Measurements from ENCODE around the gene KRT14.
"Not testable (repeated sequence)": the region's sequence is repeated elsewhere in the genome, so short reads cannot be mapped to it uniquely, and the experiment has no call there.

Gene KRT14

DNA sequence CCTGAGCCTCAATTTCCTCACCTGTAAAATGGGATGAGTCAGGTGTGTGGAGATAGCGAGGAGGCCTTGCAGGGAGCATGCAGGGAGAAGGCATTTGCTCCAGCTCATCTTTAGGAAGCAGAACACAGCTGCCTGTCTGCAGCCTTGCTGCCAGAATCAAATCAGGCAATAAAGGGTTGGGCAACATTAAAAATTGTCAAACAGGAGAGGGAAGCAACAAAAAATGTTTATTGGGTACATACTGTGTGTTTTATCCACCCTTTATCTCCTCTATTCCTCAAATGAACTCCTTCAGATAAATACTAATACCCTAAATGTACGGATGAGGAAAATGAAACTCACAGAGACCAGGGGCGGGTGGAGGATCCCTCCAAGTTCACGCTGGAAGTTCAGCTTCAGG, 13.6 kb upstream of the KRT14 start:
- DNase-seq: no peak

DNA sequence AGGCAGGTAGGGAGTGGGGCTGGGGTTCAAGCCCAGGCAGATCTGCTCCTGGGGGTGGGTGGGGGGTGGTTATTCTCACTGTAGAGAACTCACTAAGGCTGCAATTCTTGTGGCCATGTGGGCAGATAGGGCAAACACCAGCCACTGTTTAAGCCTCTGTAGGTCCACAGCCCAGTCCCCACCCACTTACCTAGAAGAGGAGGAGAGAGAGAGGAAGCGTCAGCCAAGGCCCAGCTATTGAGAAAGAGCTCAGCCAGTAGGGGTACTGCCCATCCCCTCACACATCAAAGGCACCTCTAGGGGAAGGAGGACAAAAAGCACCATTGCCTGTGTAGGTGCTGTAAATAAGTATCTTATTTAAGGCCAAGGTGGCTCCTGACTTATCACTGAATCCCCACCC, 13.0 kb upstream of the KRT14 start:
- DNase-seq: no peak

DNA sequence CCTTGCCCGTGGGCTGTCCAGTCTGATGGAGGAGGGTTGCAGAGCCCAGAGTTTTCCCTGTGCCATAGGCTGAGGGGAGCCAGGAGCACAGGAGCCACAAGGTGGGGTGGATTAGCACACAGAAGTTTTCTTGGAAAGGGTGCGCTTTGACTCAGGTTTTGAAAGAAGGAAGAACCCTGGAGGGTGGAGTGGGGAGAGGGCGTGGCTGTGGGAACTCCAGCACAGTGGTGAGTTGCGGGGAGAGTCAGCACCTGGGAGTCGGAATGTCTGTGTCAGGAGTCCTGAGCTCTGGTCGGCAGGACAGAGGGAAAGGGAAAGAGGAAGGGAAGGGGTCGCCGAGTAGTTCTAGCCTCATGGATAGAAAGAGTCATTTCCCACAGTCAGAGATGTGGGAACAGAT, 8.9 kb upstream of the KRT14 start:
- no peak for DNase-seq

DNA sequence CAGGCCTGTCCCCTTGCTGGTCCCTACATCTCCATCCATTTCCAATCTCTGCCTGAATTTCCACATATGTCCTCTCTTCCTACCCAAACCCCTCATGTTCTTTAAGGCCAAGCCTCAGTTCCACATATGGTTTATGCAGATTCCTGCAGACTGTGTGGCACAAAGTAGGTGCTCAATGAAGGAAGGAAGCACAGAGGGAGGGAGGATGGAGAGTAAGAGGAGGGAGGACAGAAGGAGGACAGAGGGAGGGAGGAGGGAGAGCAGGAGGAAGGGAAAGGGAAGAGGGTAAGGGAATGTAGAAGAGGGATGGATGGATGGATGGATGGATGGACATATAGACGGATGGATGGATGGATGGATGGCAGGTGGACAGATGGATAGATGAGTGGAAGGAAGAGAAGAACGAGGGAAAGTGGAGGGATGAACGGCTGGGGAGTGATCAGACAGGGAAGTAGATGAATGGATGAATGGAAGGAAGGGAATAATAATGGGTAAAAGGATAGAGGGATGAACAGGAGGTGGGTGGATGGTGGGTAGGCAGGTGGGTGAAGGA, 7.7 kb upstream of the KRT14 start:
- DNase-seq: no peak

DNA sequence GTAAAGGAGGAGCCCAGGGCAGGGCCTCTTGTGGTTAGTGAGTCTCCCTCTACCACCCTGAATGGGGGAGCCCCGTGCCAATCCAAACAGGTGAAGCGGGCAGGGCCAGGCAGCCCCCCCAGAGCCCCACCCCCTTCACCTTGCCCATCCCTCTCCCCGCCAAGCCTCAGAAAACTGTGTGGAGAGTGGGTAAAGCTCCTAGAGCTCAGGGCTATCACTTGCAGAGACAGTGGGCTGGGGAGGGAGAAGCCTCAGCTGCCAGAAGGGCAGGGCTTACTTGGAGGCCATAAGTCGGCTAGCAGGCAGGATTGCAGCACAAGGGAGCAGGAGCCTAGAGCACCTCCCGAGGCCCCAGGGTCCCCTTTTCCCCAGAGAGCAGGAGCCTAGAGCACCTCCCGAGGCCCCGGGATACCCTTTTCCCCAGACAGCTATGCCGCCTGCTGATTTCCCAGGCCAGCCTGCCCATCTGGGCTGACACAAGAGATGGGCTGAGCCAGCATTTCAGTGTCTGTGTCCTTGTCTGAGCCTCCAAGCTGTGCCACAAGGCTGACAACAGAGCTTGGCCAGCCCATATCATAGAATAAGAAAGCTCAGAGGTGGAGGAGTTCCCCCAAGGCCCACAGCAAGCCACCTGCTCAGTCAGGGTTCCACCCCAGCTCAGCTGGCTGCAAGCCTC, 6.7 kb upstream of the KRT14 start:
- DNase-seq: no peak

DNA sequence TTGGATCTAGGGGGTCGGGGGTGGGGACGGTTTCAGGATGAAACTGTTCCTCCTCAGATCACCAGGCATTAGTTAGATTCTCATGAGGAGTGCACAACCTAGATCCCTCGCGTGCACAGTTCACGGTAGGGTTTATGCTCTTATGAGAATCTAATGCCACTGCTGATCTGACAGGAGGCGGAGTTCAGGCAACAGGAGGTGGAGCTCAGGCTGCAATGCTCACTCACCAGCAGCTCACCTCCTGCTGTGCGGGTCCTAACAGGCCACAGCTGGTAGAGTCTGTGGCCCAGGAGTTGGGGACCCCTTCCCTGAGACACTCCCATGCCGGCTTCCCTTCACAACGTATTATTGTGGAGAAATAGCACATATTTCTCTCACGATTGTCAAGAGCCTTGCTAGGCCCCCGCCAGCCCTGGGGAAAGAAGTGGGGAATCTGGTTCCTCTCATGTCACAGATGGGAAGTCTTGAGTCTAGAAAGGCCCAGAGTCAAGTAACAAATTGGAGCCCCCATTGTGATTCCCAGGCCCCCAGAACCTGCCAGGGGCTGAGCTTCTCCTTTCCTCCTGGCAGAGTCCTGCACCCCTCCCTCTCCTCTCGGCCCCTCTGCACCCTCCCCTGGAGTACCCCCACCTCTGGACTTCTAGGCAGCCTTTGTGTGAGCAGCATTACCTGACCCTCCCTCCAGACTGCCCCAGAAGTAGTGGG, 6.1 kb upstream of the KRT14 start:
- no peak for DNase-seq

DNA sequence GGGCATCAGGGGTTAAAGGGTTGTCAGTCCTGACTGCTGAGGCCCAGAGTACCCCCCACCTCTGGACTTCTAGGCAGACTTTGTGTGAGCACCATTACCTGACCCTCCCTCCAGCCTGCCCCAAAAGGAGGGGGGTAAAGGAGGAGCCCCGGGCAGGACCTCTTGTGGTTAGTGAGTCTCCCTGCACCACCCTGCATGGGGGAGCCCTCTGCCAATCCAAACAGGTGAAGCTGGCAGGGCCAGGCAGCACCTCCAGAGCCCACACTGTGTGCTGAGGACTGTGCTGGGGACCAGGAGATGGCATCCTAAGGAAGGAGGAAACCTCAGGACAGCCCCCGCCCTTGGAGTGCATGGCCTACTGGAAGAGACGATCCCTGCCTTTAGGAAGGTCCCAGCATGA, 2.6 kb upstream of the KRT14 start:
- no peak for DNase-seq

DNA sequence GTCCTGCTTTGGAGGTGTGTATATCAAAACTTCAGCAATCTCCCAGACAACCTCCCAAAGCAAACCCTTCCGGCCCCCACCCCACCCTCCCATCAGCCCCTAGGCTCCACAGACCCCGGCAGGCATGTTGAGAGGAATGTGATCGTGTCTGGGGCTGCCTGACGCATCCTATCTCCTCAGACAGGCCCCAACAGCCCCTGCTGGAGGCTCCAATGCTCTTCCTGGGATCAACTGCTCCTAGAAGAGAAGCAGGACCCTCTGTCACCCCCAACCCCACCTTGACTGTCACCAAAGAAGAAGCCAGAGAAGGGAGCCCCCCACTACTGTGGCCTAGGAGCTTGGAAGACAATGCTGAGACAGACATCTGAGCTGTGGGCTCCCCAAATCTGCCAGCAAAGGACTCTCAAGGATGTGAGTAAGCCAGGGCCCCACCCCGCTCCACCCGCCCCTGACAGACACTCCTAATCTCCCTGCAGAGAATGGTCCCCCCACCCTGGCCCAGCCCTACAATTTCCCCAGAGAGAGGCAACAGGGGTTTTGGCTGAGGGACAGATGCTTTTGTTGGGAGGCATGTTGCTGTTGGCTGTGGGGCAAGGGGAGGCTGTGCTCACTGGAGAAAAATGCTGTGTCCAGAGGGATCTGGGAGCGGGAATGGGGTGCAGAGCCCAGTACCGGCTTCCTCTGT, 1.6 kb upstream of the KRT14 start:
- DNase-seq: no peak

DNA sequence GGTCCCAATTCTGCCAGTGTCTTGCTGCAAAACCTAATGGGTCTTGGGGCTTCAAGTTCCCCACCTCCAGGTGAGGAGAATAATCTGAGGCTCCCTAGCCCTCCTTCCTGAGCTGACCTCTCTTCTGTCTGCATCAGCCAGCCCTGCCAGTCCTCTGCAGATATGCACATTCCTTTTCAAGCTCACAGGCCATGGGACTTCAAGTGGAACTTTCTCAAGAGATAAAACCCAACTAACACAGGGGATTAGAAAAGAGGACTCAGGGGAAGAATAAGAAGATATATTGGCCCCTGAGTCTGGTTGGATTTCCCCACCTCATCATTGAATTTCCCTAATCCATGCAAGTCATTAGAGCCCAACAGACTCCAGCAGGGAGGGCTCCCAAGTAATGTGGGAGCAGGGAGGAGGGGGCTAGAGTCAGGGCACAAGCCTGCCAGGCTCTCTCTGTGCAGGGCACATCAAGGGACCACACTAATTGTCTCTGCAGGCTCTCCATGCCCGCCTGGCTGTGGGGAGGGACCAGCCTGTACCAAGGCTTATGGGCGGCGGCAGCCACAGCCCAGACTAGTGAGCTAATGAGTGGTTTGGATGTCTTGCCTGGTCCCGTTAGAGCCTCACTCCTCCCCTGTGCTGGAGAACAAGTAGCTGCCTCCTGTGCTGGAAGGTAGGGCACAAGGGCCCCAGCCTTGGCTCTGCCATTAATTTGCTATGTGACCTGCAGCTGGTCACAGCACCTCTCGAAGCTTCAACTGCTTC, 1.2 kb downstream of the KRT14 start:
- no peak for DNase-seq

DNA sequence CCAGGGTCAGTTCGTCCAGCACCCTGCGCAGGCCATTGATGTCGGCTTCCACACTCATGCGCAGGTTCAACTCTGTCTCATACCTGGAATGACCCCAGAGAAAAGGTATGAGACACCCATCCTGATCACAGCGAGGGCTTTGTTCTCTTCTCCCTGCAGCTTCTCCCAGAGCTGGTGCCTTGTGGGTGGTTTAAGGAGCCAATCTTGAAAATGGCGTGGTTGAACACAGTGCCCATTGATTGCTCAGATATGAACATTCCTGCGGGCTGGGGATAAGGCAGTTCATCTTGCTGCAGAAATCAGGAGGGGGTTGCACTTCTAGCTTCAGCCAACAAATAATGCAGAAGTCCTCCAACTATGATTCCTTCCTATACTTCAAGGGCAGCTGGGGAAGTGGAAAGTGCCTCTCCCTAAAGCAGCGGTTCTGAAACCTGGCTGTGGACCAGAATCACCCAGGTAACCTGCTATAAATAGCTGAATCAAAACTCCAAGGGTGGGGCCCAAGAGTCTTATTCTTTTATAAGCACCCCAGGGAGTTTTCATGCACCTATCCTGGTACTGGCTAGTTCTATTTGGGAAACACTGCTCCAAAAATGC, 2.3 kb downstream of the KRT14 start:
- not testable (repeated sequence) for DNase-seq

DNA sequence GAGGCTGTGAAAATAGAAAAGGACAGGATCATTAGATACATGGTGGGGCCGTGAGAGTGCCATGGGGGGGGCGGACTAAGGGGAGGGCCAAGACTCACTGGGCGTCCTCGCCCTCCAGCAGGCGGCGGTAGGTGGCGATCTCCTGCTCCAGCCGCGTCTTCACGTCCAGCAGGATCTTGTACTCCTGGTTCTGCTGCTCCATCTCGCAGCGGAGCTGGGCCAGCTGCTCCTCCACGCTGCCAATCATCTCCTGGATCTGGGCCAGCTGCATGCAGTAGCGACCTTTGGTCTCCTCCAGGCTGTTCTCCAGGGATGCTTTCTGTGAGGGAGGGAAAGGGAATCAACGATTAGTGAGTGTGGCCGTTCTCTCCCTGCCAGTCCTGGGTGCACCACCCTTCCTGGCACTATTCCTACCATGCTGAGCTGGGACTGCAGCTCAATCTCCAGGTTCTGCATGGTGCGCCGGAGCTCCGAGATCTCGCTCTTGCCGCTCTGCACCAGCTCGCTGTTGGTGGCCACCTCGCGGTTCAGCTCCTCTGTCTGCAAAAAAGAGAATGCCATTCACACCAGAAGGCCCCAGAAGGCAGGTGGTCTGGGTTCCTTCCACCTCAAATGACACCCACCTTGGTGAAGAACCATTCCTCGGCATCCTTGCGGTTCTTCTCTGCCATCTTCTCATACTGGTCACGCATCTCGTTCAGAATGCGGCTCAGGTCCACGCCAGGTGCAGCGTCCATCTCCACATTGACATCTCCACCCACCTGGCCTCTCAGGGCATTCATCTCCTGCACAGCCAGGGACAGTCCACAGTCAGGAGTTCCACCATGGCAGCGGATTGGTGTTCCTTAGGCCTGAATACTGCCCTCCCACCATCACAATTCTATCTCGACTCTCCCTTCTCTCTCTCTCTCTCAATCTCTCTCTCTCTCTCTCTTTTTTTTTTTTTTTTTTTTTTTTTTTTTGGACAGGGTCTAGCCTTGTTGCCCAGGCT, 3.3 kb downstream of the KRT14 start:
- DNase-seq: peak; percentile 68

DNA sequence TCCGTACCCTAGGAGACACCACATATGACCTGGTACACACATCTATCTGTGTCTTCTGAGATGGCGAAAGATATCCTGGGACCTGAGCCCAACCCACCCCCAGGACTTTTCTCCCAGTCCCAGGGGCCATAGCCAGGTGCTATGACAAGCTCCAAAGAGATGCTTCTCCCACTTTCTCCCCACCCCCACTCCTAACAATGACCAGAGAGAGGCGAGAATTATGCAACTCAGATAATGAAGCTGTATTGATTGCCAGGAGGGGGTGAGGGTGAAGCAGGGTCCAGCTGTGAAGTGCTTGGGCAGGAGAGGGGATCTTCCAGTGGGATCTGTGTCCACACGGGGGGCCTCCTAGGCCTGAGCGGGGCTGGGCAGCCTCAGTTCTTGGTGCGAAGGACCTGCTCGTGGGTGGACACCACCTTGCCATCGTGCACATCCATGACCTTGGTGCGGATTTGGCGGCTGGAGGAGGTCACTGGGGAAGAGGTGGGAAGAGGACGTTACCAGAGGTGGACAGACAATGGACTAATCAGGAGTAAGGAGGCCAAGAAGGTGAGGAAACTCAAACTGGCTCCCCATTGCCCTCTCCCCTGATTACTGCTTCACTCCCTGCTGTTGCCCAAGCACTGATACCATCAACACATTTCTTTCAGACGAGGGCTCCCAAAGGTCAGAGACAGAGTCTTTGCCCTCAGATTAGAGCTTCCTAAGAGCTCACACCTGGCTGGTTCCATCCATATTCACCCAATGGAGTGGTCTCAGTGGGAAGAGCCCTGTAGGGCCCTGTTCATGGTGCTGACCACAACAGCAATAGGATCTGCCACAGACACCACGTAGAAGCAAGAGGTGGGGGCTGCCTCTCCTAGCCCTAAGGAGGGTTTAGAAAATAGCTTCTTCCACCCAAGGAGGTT, 4.4 kb downstream of the KRT14 start:
- not testable (repeated sequence) for DNase-seq

DNA sequence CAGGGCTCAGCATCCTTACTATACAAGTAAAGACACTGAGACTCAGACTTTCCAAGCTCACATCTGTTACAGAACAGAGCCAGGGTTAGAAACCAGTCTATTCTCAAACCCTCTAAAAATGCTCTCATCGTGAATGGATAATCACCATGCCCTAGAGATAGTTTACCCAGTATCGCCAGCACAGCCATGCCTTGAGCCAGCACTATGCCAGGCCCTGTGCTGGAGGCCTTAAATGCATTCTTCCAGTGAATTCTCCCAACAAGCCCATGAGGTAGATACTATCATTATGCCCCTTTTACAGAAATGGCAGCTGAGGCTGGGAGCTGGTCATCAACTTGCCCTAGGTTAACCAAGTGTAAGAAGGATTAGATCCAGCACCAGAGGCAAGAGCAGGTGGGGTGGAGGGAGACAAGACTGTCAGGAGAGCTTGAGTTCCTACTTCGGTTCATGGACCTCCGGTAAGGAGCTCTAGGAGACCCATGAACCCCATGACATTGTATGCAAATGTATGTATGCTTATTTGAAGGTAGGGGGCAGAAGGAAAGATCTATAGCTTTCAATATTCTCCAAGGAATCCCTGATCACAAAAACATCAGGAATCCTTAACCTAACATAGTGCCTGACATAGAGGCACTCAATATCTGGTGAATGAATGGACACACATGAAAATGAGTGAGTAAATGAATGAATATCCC, 5.2 kb downstream of the KRT14 start:
- DNase-seq: no peak

DNA sequence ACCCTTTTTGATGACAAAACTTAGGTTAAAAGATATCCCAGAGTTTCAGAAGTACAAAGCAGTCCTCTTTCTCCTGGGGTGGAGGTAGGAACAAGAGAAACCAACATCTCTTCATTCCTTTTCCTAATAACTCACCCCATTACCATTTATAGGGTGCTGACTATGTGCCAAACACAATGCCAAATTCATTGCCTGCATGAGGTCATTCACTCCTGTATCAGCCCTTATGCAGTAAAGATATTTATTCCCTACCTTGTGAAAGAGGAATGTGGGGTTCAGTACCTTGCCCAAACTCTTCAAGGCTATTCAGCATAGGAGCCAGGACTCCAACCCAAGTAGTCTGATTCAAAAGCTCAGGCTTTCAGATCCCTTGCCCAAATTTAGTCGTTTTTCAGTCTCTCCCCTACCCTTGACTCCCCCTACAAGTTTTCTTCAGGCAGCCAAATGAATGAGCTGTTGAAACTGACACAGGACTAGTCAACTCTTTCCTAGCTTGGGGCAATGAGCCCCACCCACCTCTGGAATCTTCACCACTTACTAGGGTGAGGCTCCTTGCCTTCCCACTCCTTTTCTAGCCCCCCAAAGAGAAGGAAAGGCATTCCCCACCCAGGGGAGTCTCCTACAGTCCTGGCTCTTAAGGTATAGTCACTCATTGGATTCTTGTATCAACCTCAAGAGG, 5.9 kb downstream of the KRT14 start:
- DNase-seq: no peak

DNA sequence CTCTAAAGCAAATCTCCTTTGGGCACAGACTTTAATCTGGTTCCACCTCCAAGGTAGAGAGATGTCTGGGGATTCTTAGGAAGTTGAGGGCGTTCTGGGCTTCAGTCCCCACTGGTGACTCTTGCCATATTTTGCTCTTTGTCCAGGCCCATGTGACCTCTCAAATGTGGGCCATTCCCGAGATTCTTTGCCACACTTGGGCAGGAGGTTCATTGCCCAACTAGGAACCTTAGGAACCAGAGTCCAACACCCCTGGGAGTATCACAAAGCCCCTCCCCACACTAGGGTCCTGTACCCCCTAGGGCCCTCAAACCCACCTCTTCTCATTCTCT, 6.5 kb downstream of the KRT14 start:
- DNase-seq: no peak

DNA sequence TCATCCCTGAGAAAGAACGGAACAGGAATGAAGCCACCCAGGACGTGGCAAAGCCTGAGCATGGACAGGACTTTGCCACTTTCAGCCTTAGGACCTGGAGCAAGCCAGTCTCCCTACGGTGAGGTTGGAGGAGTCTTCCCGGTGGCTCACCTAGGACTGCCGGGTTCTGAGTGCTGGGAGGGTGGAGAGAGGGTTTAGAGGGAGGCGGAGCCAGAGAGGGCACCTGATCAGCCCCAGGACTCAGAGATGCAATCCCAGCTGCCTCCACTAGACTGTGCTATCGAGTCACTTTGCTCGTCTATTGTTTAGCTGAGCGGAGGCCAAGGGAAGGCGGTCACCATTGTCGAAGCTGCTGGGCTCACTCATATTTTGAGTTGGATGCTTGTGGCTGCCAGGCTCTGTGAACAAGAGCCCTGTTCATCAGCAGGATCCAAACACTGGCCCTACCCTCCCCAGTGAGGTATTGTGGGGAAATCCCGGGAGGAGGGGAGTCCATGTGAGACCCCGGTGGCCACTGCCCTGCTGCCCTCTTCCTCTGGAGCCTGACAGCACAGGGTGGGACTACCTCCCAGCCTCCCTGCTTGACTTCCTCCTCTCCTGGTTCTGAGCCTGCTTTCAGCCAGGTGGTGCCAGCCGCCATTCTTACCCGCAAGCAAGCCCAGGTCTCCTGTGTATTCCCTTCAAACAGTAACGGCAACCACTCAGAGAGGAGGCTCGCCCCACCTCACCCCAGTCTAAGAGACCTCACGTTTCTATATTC, 7.0 kb downstream of the KRT14 start:
- DNase-seq: peak; percentile 91

DNA sequence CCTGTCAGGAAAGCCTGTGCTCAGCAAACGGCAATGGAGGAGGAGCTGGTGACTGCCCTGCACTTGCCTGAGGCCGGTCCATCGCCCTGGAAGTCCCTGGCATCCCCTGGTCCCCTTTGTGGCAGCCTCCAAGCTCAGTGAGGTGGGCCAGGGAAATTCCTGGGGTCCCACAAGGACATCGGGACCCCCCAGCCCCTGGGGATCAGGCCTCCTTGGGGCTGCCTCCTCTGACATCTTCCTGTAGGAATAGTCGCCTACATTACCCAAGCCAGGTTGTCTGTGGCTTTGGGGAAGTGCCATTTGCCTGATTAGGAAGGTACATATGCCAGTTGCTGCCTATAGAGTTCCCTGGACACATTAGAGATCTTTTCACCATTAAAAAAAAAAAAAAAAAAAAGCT, 7.7 kb downstream of the KRT14 start:
- DNase-seq: peak; percentile 22

DNA sequence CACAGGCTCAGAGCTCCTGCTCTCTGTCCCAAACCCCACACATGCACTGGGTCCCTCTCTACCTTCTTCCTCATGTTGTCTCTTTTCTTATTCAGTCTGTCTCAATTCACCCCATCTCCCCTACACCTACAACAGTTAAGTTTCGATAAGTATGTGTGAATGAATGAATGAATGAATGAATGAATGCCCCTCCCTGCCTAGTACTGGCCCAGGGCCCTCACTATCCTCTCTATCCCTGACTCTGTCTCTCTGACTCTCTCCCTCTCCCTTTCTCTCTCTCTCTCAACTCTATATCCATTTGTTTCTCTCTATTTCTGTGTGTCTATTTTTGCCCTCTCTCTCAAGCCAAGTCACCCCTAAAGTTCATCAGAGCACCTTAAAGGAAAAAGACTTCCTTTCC, 8.2 kb downstream of the KRT14 start:
- no peak for DNase-seq

DNA sequence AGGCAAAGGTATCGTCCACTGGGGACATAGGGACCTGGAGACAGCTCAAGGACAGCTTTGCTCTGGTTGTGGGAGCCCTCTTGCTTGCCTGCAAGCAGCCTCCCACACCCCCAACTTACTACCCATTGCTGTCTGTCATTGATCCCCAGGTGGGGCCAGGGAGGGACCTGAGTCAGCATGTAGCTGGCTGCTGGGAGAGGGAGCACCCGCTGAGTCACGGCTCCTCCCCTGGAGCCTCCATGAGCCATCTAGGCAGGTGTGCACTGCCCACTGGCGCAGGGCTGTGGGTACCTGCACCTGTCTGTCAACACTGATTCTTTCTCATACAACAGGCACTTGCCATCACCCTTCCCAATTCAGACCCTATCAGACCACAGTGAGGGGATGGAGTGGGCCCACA, 10.0 kb downstream of the KRT14 start:
- DNase-seq: peak; percentile 58
